GM23338 (cell line): Measurements from ENCODE around the gene UBA1.

Experiments
- ETS1 ChIP-seq: IDR thresholded peaks from 2 replicates; pipeline ENCODE4 v1.6.1; 2016; ENCODE audit warnings: antibody characterized with exemption
- EZH2 ChIP-seq: fragments of 200-600 bp; sonication (generic); IDR thresholded peaks from one replicate; pipeline ENCODE4 v1.8.0; 2017; ENCODE audit warnings: antibody characterized with exemption, mild to moderate bottlenecking, low read depth; ENCODE audit not compliant: unreplicated experiment
- POLR2AphosphoS5 ChIP-seq: IDR thresholded peaks from 2 replicates; pipeline ENCODE4 v1.6.1; 2016; ENCODE audit warnings: antibody characterized with exemption, low read depth
- ZNF114 ChIP-seq: fragments of 250-450 bp; sonication (Bioruptor Pico); IDR thresholded peaks from 2 replicates; pipeline ENCODE4 v1.5.0; 2020; ENCODE audit warnings: mild to moderate bottlenecking, moderate library complexity
- TF ChIP-seq, protein P1 (sequence below), 2 experiments: fragments of 200-600 bp in 1 of 2; sonication (generic) in 1 of 2; conservative IDR thresholded peaks; 2 replicates each; pipeline versions ENCODE4 v1.5.1 to v1.6.1; 2016 to 2017; ENCODE audit warnings: antibody characterized with exemption in 2 of 2, low read depth in 2 of 2, mild to moderate bottlenecking in 2 of 2, moderate library complexity in 1 of 2

DNA sequence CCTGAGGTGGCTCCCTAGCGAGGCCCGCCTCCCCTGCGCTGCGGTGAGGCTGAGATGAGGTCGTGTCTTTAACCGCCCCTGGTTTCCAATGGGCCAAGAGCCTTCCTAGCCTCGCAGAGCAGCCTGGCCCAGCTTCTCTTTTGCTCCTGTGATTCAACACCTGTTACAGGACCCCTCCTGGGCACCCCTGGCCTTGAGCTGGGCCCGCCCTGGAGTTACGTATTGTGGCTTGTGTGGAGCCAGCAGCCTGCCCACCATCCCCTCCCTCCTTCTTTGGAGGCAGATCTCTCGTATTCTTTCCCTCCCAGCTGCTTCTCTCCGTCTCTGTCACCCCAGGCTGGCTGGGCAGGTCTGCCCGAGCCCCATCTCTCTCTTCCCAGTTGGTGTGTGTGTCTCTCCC is 19.3 kb upstream of the UBA1 start:
- TF ChIP-seq, protein P1, sequence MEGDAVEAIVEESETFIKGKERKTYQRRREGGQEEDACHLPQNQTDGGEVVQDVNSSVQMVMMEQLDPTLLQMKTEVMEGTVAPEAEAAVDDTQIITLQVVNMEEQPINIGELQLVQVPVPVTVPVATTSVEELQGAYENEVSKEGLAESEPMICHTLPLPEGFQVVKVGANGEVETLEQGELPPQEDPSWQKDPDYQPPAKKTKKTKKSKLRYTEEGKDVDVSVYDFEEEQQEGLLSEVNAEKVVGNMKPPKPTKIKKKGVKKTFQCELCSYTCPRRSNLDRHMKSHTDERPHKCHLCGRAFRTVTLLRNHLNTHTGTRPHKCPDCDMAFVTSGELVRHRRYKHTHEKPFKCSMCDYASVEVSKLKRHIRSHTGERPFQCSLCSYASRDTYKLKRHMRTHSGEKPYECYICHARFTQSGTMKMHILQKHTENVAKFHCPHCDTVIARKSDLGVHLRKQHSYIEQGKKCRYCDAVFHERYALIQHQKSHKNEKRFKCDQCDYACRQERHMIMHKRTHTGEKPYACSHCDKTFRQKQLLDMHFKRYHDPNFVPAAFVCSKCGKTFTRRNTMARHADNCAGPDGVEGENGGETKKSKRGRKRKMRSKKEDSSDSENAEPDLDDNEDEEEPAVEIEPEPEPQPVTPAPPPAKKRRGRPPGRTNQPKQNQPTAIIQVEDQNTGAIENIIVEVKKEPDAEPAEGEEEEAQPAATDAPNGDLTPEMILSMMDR (conservative IDR thresholded peaks at IDR 0.05; ENCODE audit: low read depth in 2 of 2): no peak
- no peak for TF ChIP-seq POLR2AphosphoS5
- TF ChIP-seq EZH2: no peak
- no peak for TF ChIP-seq ZNF114 (CRISPR knock-in tag)
- TF ChIP-seq ETS1: no peak
